ENCODE data around the gene PLA2G4A.

PLA2G4A gene

GRCh38 chr1:187032982-187033692 is 204.4 kb downstream of the PLA2G4A start:
- no peak for DNase-seq

GRCh38 chr1:187033693-187034390 is 205.1 kb downstream of the PLA2G4A start:
- DNase-seq, result no peak

DNA sequence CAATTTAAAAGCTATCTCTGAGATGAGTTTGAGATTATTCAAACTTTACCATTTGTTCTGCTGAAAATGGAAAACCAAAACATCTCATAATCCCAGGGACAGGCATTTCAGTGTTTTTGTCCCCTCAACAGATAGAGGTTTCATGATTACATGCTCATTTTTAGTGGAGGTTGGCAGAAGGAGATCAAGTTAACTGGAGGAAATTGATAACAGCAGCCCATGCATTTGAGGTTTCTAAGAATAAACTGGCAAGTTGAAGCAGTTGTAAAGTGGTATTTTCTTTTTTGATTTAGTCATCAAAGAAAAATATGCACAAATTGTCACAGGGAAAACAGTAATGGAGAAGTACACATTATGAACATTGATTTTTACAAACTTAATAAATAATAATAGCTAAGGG is 205.8 kb downstream of the PLA2G4A start:
- DNase-seq, result no peak

- no peak for DNase-seq
Measured at GRCh38 chr1:187037973-187038553, 209.3 kb downstream of the PLA2G4A start.

Data from cerebellar nuclear complex (tissue), 1 donor.